Vagina (tissue), 2 donors: ENCODE measurements around the gene TMTC2.

ENCODE experiments used
- POLR2A ChIP-seq, 2 donors: fragments of 450-650 bp; IDR thresholded peaks; one replicate each; pipeline ENCODE4 v1.6.1; 2017; ENCODE audit warnings: antibody characterized with exemption in 2 of 2, mild to moderate bottlenecking in 2 of 2, moderate library complexity in 2 of 2
- TF ChIP-seq, protein P1 (sequence below), 3 experiments: fragments of 450-650 bp in 2 of 3; fragments of 200-600 bp in 1 of 3; sonication (generic) in 1 of 3; IDR thresholded peaks; one replicate each; pipeline ENCODE4 v1.5.1; 2017 to 2019; ENCODE audit warnings: antibody characterized with exemption in 3 of 3, mild to moderate bottlenecking in 2 of 3, moderate library complexity in 2 of 3

DNA sequence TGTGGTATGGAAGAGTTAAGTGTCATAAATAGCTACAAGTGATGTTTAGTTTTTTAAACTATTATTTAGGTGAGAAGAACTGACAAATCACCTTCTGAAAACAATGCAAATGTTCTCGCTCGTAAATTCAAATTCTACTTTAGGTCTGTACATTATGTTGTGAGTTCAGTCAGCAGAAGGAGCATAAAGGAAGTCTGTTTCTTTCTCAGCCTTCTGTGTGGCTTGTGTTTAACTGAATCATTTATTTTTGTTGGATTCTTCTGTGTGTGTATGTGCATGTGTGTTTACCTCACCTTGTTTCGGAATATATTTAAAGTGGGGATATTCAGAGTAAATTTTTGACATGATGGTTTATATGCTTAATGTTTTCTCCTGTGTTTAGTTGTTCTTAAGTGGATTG is 285.9 kb downstream of the TMTC2 start:
- TF ChIP-seq POLR2A (IDR thresholded peaks at IDR 0.05): no peak
- TF ChIP-seq, protein P1, sequence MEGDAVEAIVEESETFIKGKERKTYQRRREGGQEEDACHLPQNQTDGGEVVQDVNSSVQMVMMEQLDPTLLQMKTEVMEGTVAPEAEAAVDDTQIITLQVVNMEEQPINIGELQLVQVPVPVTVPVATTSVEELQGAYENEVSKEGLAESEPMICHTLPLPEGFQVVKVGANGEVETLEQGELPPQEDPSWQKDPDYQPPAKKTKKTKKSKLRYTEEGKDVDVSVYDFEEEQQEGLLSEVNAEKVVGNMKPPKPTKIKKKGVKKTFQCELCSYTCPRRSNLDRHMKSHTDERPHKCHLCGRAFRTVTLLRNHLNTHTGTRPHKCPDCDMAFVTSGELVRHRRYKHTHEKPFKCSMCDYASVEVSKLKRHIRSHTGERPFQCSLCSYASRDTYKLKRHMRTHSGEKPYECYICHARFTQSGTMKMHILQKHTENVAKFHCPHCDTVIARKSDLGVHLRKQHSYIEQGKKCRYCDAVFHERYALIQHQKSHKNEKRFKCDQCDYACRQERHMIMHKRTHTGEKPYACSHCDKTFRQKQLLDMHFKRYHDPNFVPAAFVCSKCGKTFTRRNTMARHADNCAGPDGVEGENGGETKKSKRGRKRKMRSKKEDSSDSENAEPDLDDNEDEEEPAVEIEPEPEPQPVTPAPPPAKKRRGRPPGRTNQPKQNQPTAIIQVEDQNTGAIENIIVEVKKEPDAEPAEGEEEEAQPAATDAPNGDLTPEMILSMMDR (IDR thresholded peaks at IDR 0.05): no peak
